AG09309 (cell line): ENCODE measurements around the gene KATNAL1.

Source experiments
- DNase-seq: peaks from one replicate; pipeline ENCODE4 v3.0.0-alpha.2; 2010; ENCODE audit warnings: low read depth
- H3K4me3 ChIP-seq: 2 replicates; pipeline ENCODE4 v1.5.1; 2011; ENCODE audit warnings: mild to moderate bottlenecking, low read depth, low read length, moderate library complexity; ENCODE audit not compliant: control insufficient read depth
- TF ChIP-seq, protein P1 (sequence below): IDR thresholded peaks from 2 replicates; pipeline ENCODE4 v1.5.1; 2011; ENCODE audit warnings: mild to moderate bottlenecking, low read depth, low read length, inconsistent platforms; ENCODE audit not compliant: insufficient read depth, control insufficient read depth; ENCODE audit errors: missing control alignments

Gene KATNAL1

DNA sequence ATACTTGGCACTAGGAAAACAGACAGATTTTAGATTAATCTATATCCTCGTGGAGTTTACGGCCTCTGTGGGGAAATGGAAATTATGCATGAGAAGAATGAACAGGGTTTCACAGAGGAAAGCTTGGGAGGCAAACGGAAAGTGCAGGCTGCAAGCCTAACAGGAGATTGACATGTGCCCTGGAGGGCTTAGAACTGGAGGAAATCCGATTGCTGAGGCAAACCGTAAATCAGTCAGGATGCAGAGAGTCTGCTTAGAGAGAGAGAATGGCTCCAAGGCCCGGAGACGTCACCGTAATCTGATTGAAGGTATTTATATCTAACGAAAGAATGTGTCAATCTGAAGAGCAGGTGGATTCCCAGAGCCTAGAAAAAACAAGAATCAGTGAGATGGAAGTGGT, 143.2 kb downstream of the KATNAL1 start:
- no peak overlapping the region for H3K4me3 ChIP-seq
- no peak for DNase-seq
- TF ChIP-seq, protein P1, sequence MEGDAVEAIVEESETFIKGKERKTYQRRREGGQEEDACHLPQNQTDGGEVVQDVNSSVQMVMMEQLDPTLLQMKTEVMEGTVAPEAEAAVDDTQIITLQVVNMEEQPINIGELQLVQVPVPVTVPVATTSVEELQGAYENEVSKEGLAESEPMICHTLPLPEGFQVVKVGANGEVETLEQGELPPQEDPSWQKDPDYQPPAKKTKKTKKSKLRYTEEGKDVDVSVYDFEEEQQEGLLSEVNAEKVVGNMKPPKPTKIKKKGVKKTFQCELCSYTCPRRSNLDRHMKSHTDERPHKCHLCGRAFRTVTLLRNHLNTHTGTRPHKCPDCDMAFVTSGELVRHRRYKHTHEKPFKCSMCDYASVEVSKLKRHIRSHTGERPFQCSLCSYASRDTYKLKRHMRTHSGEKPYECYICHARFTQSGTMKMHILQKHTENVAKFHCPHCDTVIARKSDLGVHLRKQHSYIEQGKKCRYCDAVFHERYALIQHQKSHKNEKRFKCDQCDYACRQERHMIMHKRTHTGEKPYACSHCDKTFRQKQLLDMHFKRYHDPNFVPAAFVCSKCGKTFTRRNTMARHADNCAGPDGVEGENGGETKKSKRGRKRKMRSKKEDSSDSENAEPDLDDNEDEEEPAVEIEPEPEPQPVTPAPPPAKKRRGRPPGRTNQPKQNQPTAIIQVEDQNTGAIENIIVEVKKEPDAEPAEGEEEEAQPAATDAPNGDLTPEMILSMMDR, result no peak

DNA sequence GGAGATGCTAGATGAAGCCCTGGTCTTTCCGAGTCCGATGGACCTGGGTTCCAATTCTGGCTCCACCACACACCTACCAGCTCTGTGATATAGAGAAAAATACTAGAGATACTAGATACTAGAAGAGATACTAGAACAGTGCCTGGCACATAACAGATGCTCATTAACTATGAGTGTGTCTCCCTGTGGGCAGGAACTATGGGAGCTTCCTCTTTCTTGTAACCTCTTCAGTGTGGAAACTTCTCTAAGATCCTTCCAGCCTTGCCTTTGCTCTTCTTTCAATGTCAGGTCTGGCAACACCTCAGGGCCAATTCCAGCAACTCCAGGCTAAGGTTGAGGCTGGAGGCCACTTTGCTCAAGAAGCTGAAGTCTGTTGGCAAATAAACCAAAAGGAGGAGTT, 143.9 kb downstream of the KATNAL1 start:
- no peak for DNase-seq
- H3K4me3 ChIP-seq, result no peak overlapping the region
- TF ChIP-seq, protein P1, result no peak

DNA sequence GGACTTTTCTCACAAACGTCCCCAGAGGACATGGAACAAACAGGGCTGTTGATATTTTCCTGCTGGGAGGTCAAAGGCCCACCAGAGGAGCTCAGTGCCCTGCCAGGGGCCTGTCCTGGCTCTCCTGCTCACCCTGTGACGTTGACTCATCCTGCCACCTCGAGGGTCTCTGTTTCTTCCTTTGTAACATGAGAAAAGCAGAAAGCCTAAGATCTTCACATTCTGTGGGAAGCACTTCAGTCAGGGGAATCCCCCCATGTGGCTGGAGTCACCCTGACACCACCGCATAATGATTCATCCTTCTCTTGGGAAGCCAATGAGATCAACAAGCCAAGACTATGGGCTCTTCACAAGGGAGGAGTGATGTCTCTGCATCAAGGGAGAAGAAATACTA, 147.9 kb downstream of the KATNAL1 start:
- TF ChIP-seq, protein P1, result no peak
- no peak overlapping the region for H3K4me3 ChIP-seq
- peak; percentile 54 for DNase-seq

DNA sequence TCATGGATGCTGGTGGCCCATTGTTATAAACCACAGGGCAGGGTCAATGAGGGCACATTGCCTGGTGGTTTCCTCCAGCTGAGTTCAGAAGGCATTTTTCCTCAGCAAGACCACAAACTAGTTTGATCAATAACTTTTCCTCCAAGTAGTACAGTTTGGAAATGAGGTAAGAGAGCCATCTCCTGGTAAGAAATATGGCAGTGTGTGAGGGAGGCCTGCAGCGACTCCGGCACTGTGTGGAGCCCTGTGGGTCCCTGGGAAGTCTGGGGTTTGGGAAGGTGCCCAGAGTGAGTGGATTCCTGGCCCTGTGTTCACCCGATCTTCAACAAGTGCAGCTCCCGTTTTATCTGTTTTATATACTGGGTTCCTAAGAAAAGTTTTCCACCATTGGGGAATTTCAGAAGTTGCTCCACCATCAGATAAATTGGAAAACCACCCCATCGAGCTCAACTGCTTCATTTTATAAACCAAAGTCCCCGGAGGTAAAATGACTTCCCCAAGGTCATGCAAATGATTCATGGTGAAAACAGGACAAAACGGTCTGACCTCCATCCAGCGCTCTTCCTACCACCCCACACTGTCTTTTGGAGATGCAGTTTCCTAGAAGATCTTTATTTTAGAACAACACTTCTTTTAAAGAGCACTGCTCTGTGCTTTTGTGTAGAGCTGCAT, 148.4 kb downstream of the KATNAL1 start:
- no peak overlapping the region for H3K4me3 ChIP-seq
- peak; percentile 76 for DNase-seq
- TF ChIP-seq, protein P1, result peak; percentile 85

DNA sequence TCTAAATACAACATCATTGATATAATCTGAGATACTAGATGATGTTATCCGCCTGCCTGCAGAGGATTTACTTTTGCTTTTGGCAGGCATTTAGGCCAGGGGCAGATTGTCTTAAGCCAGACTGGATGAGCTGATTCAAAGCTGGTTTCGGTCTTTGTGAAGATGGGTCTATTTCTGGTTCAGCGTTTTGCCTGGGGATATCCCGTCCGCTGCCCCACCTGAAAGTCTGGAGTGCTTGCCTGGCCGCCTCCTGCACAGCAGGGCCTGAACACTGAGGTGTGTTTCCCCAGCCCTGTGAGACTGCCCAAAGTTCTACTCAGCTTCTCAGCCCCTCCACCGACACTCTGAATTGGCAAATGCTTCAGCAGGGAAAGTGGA, 149.7 kb downstream of the KATNAL1 start:
- H3K4me3 ChIP-seq, result no peak overlapping the region
- no peak for DNase-seq
- TF ChIP-seq, protein P1, result no peak

DNA sequence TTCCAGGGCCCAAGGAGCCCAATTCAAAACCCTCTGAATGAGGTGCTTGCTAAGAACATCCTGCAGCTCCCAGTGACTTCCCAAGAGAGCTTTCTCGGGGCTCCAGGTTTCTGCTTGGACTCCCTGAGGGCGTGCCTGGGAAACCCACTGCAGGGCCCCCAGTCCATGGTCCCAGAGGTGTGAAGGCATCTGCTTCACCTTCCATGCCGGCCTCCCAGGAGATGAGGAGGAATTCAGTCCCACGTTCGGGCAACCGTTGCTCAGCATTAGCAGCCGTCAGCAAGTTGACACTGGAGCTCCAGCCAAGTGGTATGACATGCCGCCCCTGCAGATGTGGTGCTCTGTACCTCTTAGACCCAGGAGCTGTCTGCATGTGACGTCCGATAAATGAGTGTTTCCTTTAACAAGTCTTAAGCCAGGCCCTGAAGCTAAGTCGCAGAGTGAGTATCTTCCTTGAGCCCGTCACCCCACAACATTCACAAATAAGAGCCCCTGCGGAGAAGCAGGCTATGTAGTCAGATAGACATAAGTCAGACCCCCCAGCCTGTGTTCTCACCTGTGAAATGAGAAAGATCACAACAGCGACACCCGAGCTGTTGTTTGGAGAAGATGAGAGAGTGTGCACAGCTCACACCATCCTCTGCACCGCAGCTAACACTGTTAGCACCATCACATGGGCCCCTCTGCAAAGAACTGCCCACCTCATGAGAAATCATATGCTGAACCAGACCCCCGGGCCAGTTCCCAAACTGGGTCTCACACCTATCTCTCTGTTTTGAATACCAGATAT, 150.3 kb downstream of the KATNAL1 start:
- H3K4me3 ChIP-seq, result no peak overlapping the region
- TF ChIP-seq, protein P1, result no peak
- DNase-seq, result no peak

DNA sequence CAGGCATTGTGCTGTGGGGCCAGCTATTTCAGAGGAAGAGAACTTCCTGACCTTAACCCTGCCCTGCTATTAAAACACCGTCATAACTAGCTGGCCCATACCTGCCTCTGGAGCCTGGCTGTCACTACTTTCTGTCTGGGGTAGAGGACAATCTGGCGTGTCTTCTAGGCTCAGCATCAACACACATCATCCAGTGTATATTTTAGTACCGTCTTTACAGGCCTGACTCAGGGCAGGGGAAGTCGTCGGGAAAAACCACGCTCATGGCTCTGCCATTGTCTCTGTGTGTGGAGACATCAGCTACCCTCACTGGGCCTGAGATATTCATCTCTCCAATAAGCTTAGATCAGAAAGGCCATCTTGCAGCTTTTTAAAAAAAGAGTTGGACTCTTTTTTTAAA, 151.1 kb downstream of the KATNAL1 start:
- TF ChIP-seq, protein P1, result no peak
- DNase-seq, result no peak
- H3K4me3 ChIP-seq, result no peak overlapping the region
